IPS-NIHi11 (cell line): ENCODE data around the gene ENPP7.

Source experiments
- DNase-seq: peaks from one replicate; pipeline ENCODE4 v3.0.0; 2012; ENCODE audit warnings: mixed read lengths, low spot score

The ENPP7 gene

GRCh38 chr17:79704691-79705090 lies 26.1 kb upstream of the ENPP7 start:
- DNase-seq: no peak

DNA sequence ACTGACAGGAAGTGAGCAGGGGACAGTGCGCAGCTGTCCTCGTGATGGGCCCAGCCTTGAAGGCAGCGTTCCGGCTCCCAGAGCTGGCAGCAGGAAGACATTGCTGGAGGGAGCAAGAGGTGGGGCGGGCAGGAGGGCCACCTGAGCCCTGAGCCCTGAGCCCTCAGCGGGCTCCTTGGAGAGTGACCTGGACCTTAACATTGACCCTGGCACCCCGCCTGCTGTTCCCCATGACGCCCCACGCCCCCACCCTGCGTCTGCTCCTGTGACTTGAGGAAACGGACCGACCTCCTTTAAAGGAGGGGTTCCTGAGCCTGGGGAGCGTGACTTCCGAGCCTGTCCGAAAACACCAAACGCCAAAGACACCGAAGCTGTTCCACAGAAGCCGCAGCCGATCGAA lies 25.1 kb upstream of the ENPP7 start:
- no peak for DNase-seq

GRCh38 chr17:79706931-79707850 lies 23.6 kb upstream of the ENPP7 start:
- DNase-seq: no peak

DNA sequence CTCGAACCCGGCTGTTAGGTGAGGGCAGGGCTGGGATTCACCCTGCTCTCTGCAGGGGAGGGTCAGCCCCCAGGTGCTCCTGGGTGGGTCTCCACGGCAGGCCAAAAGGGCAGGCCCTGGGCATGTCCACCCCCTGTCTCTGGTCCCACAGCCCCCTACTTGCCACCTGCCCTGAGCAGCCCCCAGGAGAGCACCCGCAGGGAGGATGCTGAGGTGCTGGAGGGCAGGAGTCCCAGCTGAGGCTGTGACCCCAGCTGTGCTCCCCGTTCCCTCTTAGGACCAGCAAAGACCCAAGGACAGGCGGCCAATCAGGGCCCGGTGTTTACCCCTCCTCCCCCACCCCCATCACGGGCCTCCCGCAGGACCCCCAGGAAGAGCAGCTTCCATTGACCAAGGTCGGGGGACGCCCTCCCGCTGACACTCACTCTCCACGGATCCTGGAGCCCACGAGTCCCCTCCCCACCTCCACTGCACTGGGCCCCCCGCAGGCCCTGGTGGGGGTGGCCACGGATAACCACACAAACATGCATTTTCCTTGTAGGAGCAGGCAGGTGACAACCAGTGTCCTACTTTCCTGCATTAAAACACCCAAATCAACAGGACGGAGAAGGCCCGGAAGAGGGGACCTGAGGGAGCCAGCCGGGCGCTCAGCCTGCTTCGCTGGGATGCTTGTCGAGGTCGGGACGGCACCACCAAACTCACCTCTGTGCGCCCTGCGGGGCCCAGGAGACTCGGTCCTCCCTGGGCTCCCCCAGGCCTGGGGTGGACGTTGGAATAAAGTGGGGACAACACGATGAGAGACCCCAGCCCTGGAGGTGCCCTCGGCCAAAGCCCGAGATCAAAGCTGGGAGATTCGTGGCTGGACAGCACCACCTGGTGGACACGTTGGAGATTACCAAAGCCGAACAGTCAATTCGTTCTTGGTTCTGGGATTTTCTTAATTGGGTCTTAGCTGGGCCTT lies 22.5 kb upstream of the ENPP7 start:
- DNase-seq: peak; percentile 80

GRCh38 chr17:79711715-79712305 lies 18.9 kb upstream of the ENPP7 start:
- no peak for DNase-seq

- DNase-seq: no peak
Measured at GRCh38 chr17:79713391-79713790, 17.4 kb upstream of the ENPP7 start.

GRCh38 chr17:79714176-79715097 lies 16.3 kb upstream of the ENPP7 start:
- DNase-seq: no peak

DNA sequence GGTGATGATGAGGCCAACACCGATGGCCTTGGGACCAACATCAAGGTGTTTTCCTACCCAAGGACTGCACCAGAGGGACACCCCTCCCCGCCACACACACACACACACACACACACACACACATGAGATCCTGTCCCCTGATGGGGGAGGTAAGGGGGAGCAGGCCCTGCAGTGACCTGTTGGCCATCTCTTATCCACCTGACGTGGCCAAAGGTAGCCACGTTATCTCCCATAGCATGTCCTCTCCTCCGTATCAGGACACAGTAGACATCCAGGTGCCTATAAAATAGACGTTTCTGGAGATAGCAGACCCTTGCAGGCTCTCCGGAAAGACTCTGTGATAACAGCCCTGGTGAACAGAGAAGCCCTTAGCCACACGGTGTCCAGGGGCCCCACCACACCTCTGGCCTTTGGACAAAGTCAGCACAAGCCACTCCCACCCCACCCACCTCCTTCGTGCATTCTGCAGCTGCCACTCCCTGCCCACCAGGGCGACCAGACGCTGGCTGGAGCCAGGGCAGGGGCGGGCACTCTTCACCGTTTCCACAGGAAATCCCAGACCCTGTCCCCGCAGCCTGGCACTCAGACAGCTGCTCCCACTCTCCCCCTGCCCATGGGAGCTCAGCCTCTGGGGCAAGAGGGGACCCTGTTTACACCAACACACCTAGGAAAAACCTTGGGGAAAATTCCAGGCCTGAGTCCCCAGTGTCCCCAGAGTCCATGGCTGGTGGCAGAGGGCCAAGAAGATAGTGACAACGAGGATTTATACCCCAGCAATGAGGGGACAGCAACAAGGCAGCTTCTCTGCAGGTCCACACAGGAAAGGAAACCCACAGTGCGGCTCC lies 15.4 kb upstream of the ENPP7 start:
- DNase-seq: no peak

GRCh38 chr17:79715943-79716797 lies 14.6 kb upstream of the ENPP7 start:
- no peak for DNase-seq

DNA sequence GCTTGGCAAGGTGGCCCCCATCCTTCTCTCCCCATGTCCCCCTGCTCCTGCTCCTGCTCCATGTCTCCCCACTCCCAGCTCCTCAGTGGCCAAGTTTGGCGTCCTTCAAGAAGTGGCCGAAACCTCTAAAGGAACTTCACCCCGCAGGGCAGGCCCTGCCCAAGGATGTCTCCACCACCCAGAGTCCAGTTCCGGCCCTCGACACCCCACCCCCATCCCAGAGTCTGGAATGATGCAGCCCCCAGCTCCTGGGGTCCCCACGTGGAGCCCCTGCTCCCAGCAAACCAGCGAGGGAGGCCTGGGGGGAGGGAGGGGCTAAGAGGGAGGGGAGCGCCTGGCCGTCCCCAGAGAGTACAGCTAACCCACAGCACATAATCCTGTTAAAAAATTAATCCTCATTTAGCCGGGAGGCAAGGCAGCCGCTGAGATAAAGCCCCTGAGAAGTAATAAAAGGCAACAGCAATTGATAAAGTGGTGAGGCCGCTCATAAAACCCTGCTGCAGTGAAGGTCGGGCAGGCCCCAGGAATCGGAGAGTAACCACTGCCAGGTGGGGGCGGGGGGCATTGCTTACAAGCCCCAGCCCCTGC lies 9.9 kb upstream of the ENPP7 start:
- DNase-seq: no peak

DNA sequence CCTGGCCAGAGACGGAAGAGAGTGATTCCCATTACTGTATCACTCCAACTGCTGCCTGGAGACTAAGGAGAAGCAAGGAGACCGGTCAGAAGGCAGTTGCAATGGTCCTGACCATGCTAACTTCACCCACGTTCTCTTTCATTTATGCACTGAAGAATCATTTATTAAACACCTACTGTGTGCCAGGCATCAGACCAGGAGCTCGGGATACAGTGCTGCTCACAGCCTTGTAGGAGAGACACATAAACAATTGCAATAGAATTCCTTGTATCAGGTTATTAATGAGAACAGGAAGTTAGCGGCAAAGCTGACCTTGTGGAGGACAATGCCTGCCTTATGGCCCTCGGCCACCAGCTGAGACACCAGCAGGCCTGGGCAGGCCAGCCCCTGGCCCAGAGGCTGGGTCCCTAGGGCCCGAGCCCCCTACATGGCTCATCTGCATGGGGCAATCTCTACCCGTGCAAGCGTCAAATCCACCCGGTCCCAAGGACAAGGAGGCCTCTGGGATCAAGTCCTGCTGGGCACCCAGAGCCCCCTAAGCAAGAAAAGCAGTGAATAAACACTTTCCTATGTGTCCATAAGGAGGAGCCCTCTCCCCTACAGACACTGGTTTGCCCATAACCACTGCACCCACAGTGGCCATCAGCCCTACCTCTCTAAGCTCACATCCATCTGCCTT lies 8.6 kb upstream of the ENPP7 start:
- peak; percentile 79 for DNase-seq

GRCh38 chr17:79722787-79723186 lies 8.0 kb upstream of the ENPP7 start:
- DNase-seq: no peak

DNA sequence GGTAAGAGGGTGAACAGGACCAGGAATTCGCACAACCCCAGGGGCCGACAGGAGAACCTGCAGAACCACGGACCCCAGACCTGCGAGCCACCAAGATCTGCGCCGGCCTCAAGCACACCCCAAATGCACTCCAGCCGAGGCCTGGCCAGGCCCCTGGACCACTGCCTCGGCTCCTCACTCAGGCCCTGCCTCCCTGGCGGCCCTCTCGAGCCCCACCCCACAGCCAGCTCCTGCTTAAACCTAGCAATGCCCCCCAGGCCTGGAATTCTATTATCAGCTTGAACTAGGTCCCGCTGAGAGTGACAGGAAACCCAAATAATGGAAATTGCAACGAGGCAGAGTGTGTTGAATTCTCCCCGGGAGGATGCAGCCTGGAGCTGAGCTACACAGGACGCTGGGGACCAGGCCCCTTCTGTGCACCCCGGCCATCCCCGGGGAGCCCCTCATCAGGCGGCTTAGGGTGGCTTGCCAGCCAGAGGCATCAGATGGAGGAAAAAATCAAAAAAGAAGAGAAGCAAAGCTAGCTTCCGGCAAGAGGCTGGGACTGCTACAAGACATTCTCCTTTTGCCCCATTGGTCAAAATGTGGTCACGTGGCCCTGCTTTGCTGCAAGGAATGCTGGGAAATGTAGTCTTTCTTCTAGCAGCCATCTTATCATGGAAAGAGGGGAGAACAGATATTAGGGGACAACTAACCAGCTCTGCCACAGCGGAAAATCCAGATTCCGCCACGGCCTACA lies 2.4 kb upstream of the ENPP7 start:
- peak; percentile 95 for DNase-seq

- no peak for DNase-seq
Measured at GRCh38 chr17:79728908-79729471, 1.8 kb upstream of the ENPP7 start.

DNA sequence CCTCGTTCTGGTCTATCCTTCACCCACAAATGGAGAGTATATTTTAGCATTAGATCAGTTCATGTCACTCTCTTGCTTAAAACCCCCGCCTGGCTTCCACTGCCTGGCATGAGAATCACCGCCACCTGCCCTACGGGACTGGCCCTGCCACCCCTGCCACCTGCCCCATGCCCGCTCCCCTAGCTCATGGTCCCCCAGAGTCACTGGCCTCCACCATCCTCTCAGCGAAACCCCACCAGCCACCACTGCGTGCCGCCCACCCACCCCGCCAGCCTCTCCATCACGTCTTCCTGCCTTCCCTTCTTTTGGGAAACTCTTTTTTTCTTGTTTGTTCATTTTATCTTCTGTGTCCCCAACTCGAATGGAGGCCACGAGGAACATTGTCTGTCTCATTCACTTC lies 982 bp upstream of the ENPP7 start:
- DNase-seq: no peak

DNA sequence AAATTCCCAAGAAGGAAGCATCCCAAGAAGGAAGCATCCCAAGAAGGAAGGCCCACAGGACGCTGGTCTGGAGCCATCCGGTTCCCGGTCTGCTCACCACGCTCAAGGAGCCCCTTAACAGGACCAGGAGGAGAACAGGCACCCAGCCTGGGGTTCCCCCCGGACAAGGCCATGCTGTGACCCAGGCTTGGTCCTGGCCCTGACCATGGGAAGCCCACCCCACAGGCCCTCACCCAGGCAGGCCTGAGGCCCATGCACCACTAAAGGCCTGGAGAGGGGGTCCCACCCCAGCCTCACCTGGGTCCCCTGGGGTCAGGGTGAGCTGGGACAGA lies 340 bp upstream of the ENPP7 start:
- no peak for DNase-seq

DNA sequence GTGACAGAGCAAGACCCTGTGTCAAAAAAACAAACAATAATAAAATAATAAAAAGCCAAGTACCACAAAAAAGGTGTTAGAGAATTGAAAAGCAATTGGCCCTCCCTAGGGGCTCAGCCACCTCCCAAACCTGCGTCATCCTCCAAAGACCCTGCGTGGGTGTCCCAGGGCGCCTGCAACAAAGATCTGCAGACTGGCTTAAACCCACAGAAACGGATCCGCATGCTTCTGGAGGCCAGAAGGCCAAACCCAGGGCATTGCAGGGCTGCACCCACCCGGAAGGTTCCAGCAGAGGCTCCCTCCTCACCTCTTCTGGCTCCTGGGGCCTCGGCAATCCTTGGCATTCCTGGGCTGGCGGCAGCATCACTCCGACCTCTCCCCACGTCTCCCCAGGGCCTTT lies 1.5 kb downstream of the ENPP7 start:
- no peak for DNase-seq
